Right cardiac atrium (tissue), 5 donors: Measurements from ENCODE around the gene MACC1. TPM values are rescaled to one million over a fixed set of nuclear protein-coding genes. Genes with fewer than 3 reads are reported as not detected.
"Not testable (repeated sequence)": the region's sequence is repeated elsewhere in the genome, so short reads cannot be mapped to it uniquely, and the experiment has no call there.

ENCODE experiments used
- ATAC-seq, 2 donors: fragments of 200-7000 bp; cut with Tn5 transposase; one replicate each; pipeline versions ENCODE4 v1.8.0 to v1.9.1; 2020; ENCODE audit warnings: moderate library complexity in 2 of 2, mild to moderate bottlenecking in 1 of 2
- DNase-seq, 3 donors: peaks; one replicate each; pipeline ENCODE4 v3.0.0-alpha.2; 2020
- H3K27ac ChIP-seq: one replicate; pipeline ENCODE4 v1.5.1; 2013; ENCODE audit warnings: mild to moderate bottlenecking, low read length, control low read depth, moderate library complexity
- H3K27me3 ChIP-seq: one replicate; pipeline ENCODE4 v1.6.1; 2013; ENCODE audit not compliant: control insufficient read depth, insufficient read depth
- H3K4me1 ChIP-seq: one replicate; pipeline ENCODE4 v1.6.1; 2013; ENCODE audit warnings: low read length; ENCODE audit not compliant: control insufficient read depth, insufficient read depth
- H3K4me3 ChIP-seq: one replicate; pipeline ENCODE4 v1.5.1; 2013; ENCODE audit warnings: low read length, control low read depth
- H3K9me3 ChIP-seq: one replicate; pipeline ENCODE4 v1.6.1; 2013; ENCODE audit warnings: low read length; ENCODE audit not compliant: control insufficient read depth
- WGBS: extraction: QIAGEN DNeasy Blood & Tissue Kit; methylation state at CpG from one replicate; pipeline ENCODE4 v1.1.7; 2013; 5-methylcytosine and 5-hydroxymethylcytosine counted together
- intact Hi-C, 4 donors: fragments of 100-400 bp; cut with DNase I; formaldehyde crosslinking; loops; one replicate each; pipeline versions ENCODE4 v1.11.0 to v1.14.0; 2022 to 2023
- polyA plus RNA-seq: library from polyadenylated mRNA; stranded (reverse); fragments of 200-250 nt; gene quantifications from one replicate; pipeline ENCODE4 v1.2.3, GENCODE V29; 2013
- total RNA-seq, 4 donors: library from RNA; stranded (reverse); fragmentation: NEBNext Ultra II Directional; extraction: Animal tissue kit (Norgen Biotek cat#: 25700); gene quantifications; one replicate each; pipeline ENCODE4 v1.2.1, GENCODE V29; 2021
- donor health status: healthy with polysubstance abuse.
- donor health status: DM: no; HTN: yes; CAD: no.
- donor health status: DM: no; HTN: no; CAD: no.
- donor health status: DM: no; HTN: yes; CAD: no; lungs with severe emphysema.
- donor health status: DM: yes; HTN: yes; CAD: no.

MACC1 gene
- total and polyA plus RNA-seq, 5 donors, result under 0.01 to 0.08 (median 0.04) TPM; not detected in 1

DNA sequence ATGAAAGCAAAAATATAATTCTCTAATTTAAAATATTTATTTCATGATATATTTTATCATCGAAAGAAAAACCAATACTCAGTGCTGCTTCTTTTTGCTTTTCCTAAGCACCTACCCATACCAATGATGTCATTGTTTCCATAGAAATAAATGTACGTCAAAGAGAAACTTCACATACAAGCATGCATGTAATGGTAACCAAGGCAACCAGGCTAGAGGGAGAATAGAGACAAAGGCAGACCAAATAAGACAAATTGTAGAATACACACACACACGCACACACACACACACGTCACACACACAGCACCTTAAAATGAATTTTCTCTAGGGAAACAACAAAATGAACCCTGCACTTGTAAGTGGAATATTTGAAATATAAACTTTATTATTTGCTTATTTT lies 75.5 kb downstream of the MACC1 start:
- no peak overlapping the region for H3K27ac ChIP-seq
- DNase-seq, result no peak
- 80% methylated on average over 4 of the region's 4 CpGs for WGBS
- no peaks in the 10 kb centered on the region for H3K4me1 ChIP-seq
- H3K4me3 ChIP-seq, result no peak overlapping the region
- no peaks in the 10 kb centered on the region for H3K27me3 ChIP-seq
- no peak for ATAC-seq
- intact Hi-C loops, result loop anchor here in 1 of 4 donors (10.0 kb wide), 1 partner anchor 453 kb away; no protein-coding TSS in a partner anchor
- H3K9me3 ChIP-seq, result no peaks in the 10 kb centered on the region

DNA sequence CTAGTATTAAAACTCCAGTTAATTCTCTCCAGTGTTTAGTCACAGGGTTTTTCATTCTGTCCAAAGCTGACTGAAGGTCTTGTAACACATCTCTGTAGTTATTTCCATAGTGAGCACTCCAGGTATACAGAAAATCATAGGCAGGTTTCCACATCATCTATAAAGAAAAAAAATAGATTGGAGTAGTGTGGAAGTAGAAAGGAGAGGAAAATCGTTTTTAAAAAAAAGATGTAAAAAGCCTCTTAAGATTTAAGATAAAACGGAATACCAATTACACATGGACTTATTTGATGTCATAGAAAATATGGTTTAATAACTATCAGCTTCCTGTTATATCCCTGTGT lies 76.2 kb downstream of the MACC1 start:
- DNase-seq (no peak), ATAC-seq (no peak)
- intact Hi-C loops, result loop anchor here in 1 of 4 donors (10.0 kb wide), 1 partner anchor 454 kb away; no protein-coding TSS in a partner anchor
- Histone ChIP-seq H3K4me1 (no peaks in the 10 kb centered on the region), H3K9me3 (no peaks in the 10 kb centered on the region), H3K27me3 (no peaks in the 10 kb centered on the region), H3K27ac (no peak overlapping the region), H3K4me3 (no peak overlapping the region)
- WGBS, result 66% methylated on average over 2 of the region's 2 CpGs

DNA sequence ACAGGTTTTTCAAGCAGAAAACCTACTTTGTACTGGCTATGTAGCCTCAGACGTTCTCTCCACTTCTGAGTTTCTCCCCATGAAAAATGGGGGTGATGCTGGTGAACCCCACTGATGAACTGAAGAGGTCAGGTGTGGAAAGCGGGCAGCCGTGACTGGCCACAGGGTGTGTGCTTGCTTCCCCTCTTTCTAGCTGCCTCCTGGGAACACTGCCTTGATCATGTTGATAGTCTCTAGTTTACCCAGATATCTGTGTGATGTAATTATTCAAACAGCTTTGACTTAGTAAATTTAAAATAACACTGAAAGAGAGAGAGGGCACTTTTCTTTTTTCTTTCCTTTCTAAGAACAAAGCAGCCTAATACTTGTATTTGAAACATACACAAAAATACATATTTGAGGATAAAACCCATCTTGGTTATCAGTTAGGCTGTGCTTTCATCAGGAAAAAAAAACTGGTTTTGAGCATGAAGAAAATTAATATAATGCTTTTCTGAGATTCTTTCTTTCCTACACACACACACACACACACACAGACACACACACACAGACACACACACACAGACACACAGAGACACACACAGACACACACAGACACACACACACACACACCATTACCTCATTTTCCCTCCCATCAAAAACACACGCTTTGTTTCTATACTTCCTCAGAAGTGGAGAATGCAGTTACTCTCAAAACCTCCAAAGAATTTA lies 76.7 kb downstream of the MACC1 start:
- Histone ChIP-seq H3K4me1 (no peaks in the 10 kb centered on the region), H3K27ac (no peak overlapping the region), H3K27me3 (no peaks in the 10 kb centered on the region), H3K9me3 (no peaks in the 10 kb centered on the region), H3K4me3 (no peak overlapping the region)
- ATAC-seq (no peak), DNase-seq (no peak)
- intact Hi-C loops, result loop anchor here in 1 of 4 donors (10.0 kb wide), 1 partner anchor 454 kb away; no protein-coding TSS in a partner anchor
- WGBS, result 50% methylated on average over 4 of the region's 4 CpGs

DNA sequence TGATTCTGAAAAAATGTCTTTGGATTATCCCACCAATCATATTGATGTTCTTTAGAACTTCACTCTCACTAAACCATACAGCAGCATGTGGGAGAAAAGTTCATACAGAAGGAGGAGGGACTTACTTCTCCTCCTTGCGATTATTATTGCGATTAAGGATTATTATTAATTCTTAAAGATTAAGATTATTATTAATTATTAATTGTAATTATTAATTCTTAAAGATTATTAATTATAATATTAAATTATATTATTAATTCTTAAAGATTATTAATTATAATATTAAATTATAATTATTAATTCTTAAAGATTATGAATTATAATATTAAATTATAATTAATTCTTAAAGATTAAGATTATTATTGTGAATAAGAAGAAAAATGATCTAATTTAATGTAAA lies 80.5 kb downstream of the MACC1 start:
- Histone ChIP-seq H3K9me3 (no peaks in the 10 kb centered on the region), H3K27ac (no peak overlapping the region), H3K4me3 (no peak overlapping the region), H3K4me1 (no peaks in the 10 kb centered on the region), H3K27me3 (no peaks in the 10 kb centered on the region)
- intact Hi-C loops, result no loop called here
- WGBS, result 97% methylated on average over 2 of the region's 2 CpGs
- DNase-seq, result no peak
- ATAC-seq, result no peak

DNA sequence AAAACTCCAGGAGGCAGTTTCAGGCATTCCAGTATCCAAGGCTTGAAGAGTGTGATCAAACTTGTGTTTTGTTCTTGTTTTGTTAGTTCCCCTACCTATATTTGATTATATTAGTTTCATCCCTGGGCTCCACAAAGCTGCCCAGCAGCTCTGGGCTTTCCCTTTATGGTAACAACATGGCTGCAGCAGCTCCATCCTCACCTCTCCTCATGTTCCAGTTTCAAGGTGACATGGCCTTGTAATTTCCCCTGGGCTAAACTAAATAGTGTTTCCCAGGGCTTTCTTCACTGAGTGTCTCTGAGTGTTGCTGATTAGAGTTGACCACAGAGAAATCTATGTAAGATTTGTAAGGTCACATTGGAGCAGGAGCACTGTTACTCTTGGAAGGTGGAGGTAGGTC lies 83.4 kb downstream of the MACC1 start:
- no peak for ATAC-seq
- Histone ChIP-seq H3K4me3 (no peak overlapping the region), H3K27ac (no peak overlapping the region), H3K4me1 (no peaks in the 10 kb centered on the region), H3K27me3 (no peaks in the 10 kb centered on the region), H3K9me3 (no peaks in the 10 kb centered on the region)
- intact Hi-C loops, result no loop called here
- DNase-seq, result no peak

DNA sequence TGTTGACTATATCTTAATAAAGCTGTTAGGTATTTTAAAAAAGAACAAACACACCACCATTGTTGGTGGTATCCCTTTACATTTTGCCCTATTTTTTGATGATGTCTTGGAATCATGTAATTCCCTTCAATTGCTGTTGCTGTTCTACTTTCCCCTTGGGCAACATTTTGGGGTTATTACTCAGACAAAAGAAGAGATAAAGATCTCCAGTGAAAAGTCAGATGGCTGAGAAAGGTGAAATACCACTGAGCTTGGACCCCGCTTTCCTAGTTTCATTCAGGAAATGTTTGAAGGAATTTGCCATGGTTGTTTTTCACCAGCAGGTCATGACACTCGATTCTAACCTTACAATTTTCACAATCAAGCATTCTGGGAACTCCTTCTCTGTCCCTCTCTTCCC lies 84.6 kb downstream of the MACC1 start:
- ATAC-seq (no peak), DNase-seq (no peak)
- Histone ChIP-seq H3K27me3 (no peaks in the 10 kb centered on the region), H3K9me3 (no peaks in the 10 kb centered on the region), H3K4me3 (no peak overlapping the region), H3K4me1 (no peaks in the 10 kb centered on the region), H3K27ac (no peak overlapping the region)
- intact Hi-C loops, result no loop called here
- WGBS, result 81% methylated on average over 2 of the region's 2 CpGs

DNA sequence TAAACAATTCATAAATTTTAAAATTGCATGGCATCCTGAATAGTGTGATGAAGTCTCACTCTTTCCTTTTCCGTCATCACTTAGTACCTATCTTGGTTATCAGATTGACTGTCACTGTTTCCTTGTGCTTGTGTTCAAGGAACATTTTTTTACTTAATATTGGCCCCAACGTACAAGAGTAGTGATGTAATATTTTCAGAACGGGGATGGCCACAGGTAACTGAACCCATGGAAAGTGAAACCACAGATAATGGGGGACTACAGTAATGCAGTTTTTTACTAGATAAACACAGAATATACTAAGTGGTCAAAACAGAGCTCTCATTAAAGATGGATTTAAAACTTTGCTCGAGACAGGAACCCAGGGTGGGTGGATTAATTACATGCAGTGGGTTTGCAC lies 85.4 kb downstream of the MACC1 start:
- Histone ChIP-seq H3K4me3 (no peak overlapping the region), H3K4me1 (no peaks in the 10 kb centered on the region), H3K9me3 (no peaks in the 10 kb centered on the region), H3K27ac (no peak overlapping the region), H3K27me3 (no peaks in the 10 kb centered on the region)
- no peak for DNase-seq
- intact Hi-C loops, result no loop called here
- 74% methylated on average over 4 of the region's 4 CpGs for WGBS
- ATAC-seq, result no peak

DNA sequence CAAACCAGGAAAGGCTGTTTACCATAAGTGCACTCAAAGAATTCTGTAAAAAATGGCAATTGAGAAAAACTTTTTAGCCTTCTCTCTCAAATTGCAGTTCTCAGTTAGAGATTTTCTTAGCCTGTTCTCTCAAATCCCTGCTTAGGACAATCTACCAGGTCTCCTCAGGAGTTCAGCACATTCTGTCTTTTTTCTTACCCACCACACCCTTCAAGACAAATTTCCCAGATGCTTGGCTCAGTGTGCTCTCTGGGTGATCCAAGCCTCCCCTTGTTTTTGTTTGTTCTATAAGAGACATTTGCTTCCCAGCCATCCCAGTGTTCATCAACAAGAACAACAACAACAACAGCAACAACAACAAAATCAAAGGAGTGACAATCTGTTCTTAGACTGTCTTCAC lies 87.3 kb downstream of the MACC1 start:
- intact Hi-C loops, result no loop called here
- DNase-seq, result no peak
- Histone ChIP-seq H3K27me3 (no peaks in the 10 kb centered on the region), H3K27ac (no peak overlapping the region), H3K4me1 (no peaks in the 10 kb centered on the region), H3K4me3 (no peak overlapping the region), H3K9me3 (no peaks in the 10 kb centered on the region)
- no peak for ATAC-seq

DNA sequence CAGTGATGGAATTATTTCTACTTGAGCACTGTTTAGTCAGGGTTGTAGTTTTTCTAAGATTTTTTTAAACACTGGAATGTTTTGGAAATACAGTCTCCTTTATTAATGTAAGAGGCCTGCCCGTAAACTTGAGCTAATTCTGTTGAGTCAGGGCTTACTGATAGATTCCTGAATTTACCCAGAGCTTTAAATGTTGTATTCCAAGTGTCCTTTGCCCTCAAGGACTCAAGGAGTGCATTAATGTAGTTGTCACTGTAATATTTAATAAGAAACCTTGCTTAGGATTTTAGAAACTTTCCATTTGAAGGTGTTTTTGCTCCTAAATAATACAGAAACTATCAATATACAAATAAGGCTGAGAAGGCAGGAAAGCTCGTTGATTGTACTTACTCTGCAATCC lies 89.2 kb downstream of the MACC1 start:
- DNase-seq (no peak), ATAC-seq (no peak)
- Histone ChIP-seq H3K27me3 (no peaks in the 10 kb centered on the region), H3K27ac (no peak overlapping the region), H3K4me1 (no peaks in the 10 kb centered on the region), H3K4me3 (no peak overlapping the region), H3K9me3 (no peaks in the 10 kb centered on the region)
- intact Hi-C loops, result no loop called here
- WGBS, result 68% methylated on average over 2 of the region's 2 CpGs

DNA sequence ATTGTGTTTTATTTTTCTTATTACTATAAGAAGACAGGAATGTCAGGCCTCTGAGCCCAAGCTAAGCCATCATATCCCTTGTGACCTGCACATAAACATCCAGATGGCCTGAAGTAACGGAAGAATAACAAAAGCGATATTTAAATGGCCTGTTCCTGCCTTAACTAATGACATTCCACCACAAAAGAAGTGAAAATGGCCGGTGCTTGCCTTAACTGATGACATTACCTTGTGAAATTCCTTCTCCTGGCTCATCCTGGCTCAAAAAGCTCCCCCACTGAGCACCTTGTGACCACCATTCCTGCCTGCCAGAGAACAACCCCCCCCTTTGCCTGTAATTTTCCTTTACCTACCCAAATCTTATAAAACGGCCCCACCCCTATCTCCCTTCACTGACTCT lies 91.1 kb downstream of the MACC1 start:
- 65% methylated on average over 4 of the region's 4 CpGs for WGBS
- H3K27me3 ChIP-seq, H3K27ac ChIP-seq, ATAC-seq, DNase-seq, H3K4me3 ChIP-seq, intact Hi-C loops, H3K4me1 ChIP-seq, H3K9me3 ChIP-seq: not testable (repeated sequence)

DNA sequence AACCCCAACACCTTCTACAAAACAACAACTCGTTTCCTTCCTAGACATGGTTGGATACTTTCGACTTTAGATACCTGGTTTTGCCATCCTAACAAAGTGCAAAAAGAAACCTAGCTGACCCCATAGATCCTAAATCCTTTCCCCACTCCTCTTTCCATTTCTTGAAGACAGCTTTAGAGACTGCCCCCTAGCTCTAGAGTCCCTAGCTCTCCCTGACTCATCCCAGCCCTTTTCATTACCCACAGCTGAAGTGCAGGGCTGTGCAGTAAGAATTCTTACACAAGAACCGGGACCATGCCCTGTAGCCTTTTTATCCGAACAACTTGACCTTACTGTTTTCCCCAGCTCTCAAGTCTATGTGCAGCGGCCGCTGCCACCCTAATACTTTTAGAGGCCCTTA lies 93.1 kb downstream of the MACC1 start:
- intact Hi-C loops, DNase-seq, H3K9me3 ChIP-seq, H3K27me3 ChIP-seq, H3K27ac ChIP-seq, H3K4me3 ChIP-seq, ATAC-seq, H3K4me1 ChIP-seq: not testable (repeated sequence)
- WGBS, result 92% methylated on average over 6 of the region's 6 CpGs
